ENCODE measurements around the gene CLEC2L.

The CLEC2L gene

GRCh38 chr7:139567647-139568345 lies 44.3 kb downstream of the CLEC2L start:
- no peak overlapping the region for H2AFZ ChIP-seq (ENCODE audit: low read depth, low read length, severe bottlenecking)
- no peak overlapping the region for H3K4me2 ChIP-seq (ENCODE audit: low read depth, low read length, poor library complexity, severe bottlenecking)
- no peaks in the 10 kb centered on the region for H3F3A ChIP-seq (ENCODE audit: insufficient read depth)
- no peak for TF ChIP-seq EZH2phosphoT487 (conservative IDR thresholded peaks at IDR 0.05; ENCODE audit: low read length)
- TF ChIP-seq, protein P1, sequence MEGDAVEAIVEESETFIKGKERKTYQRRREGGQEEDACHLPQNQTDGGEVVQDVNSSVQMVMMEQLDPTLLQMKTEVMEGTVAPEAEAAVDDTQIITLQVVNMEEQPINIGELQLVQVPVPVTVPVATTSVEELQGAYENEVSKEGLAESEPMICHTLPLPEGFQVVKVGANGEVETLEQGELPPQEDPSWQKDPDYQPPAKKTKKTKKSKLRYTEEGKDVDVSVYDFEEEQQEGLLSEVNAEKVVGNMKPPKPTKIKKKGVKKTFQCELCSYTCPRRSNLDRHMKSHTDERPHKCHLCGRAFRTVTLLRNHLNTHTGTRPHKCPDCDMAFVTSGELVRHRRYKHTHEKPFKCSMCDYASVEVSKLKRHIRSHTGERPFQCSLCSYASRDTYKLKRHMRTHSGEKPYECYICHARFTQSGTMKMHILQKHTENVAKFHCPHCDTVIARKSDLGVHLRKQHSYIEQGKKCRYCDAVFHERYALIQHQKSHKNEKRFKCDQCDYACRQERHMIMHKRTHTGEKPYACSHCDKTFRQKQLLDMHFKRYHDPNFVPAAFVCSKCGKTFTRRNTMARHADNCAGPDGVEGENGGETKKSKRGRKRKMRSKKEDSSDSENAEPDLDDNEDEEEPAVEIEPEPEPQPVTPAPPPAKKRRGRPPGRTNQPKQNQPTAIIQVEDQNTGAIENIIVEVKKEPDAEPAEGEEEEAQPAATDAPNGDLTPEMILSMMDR (IDR thresholded peaks at IDR 0.05; ENCODE audit: insufficient read depth, low read length, poor library complexity, severe bottlenecking) = no peak
- H3K36me3 ChIP-seq (ENCODE audit: low read length) = no peaks in the 10 kb centered on the region
- H3K27ac ChIP-seq (ENCODE audit: low read depth, low read length) = no peak overlapping the region
- no peaks in the 10 kb centered on the region for H3K9me2 ChIP-seq (replicated peaks; ENCODE audit: insufficient read depth, low read length)
- H3K9me3 ChIP-seq (ENCODE audit: insufficient read depth, low read length) = no peaks in the 10 kb centered on the region
- no peaks in the 10 kb centered on the region for H4K20me1 ChIP-seq (ENCODE audit: low read depth, low read length)
- H3K4me3 ChIP-seq (ENCODE audit: insufficient read depth, low read length, poor library complexity, severe bottlenecking) = no peak overlapping the region
- no peaks in the 10 kb centered on the region for H3K27me3 ChIP-seq (ENCODE audit: low read length)
- no peaks in the 10 kb centered on the region for H3K79me2 ChIP-seq (ENCODE audit: insufficient read depth, low read length)
- H3K9ac ChIP-seq (ENCODE audit: low read length) = no peak overlapping the region

GRCh38 chr7:139568346-139568675 lies 44.8 kb downstream of the CLEC2L start:
- H3K27ac ChIP-seq (ENCODE audit: low read depth, low read length) = no peak overlapping the region
- H3K27me3 ChIP-seq (ENCODE audit: low read length) = no peaks in the 10 kb centered on the region
- H3K4me3 ChIP-seq (ENCODE audit: insufficient read depth, low read length, poor library complexity, severe bottlenecking) = no peak overlapping the region
- no peaks in the 10 kb centered on the region for H3K36me3 ChIP-seq (ENCODE audit: low read length)
- no peaks in the 10 kb centered on the region for H3K79me2 ChIP-seq (ENCODE audit: insufficient read depth, low read length)
- TF ChIP-seq, protein P1 (IDR thresholded peaks at IDR 0.05; ENCODE audit: insufficient read depth, low read length, poor library complexity, severe bottlenecking) = no peak
- H4K20me1 ChIP-seq (ENCODE audit: low read depth, low read length) = no peaks in the 10 kb centered on the region
- no peak overlapping the region for H3K9ac ChIP-seq (ENCODE audit: low read length)
- no peak overlapping the region for H2AFZ ChIP-seq (ENCODE audit: low read depth, low read length, severe bottlenecking)
- H3K9me3 ChIP-seq (ENCODE audit: insufficient read depth, low read length) = no peaks in the 10 kb centered on the region
- H3F3A ChIP-seq (ENCODE audit: insufficient read depth) = no peaks in the 10 kb centered on the region
- H3K4me2 ChIP-seq (ENCODE audit: low read depth, low read length, poor library complexity, severe bottlenecking) = no peak overlapping the region
- no peaks in the 10 kb centered on the region for H3K9me2 ChIP-seq (replicated peaks; ENCODE audit: insufficient read depth, low read length)

- Histone ChIP-seq H3K79me2 (ENCODE audit: insufficient read depth, low read length) (no peaks in the 10 kb centered on the region), H3K9me3 (ENCODE audit: insufficient read depth, low read length) (no peaks in the 10 kb centered on the region), H3K9me2 (replicated peaks; ENCODE audit: insufficient read depth, low read length) (no peaks in the 10 kb centered on the region), H4K20me1 (ENCODE audit: low read depth, low read length) (no peaks in the 10 kb centered on the region), H3K27ac (ENCODE audit: low read depth, low read length) (no peak overlapping the region), H3F3A (ENCODE audit: insufficient read depth) (no peaks in the 10 kb centered on the region), H3K4me3 (ENCODE audit: insufficient read depth, low read length, poor library complexity, severe bottlenecking) (no peak overlapping the region), H3K27me3 (ENCODE audit: low read length) (no peaks in the 10 kb centered on the region), H3K4me2 (ENCODE audit: low read depth, low read length, poor library complexity, severe bottlenecking) (no peak overlapping the region), H2AFZ (ENCODE audit: low read depth, low read length, severe bottlenecking) (no peak overlapping the region), H3K36me3 (ENCODE audit: low read length) (no peaks in the 10 kb centered on the region), H3K9ac (ENCODE audit: low read length) (no peak overlapping the region)
- no peak for TF ChIP-seq EZH2phosphoT487 (conservative IDR thresholded peaks at IDR 0.05; ENCODE audit: low read length)
- TF ChIP-seq, protein P1 (IDR thresholded peaks at IDR 0.05; ENCODE audit: insufficient read depth, low read length, poor library complexity, severe bottlenecking) = no peak
Observed at GRCh38 chr7:139568813-139569490, 45.5 kb downstream of the CLEC2L start.
